RKO (cell line): ENCODE results near the gene ZNF711.
"Not testable (repeated sequence)": the region's sequence is repeated elsewhere in the genome, so short reads cannot be mapped to it uniquely, and the experiment has no call there.

Experiments used
- DNase-seq: peaks from one replicate; pipeline ENCODE4 v3.0.0-alpha.2; 2016; ENCODE audit warnings: low spot score

Gene ZNF711

GRCh38 chrX:85243761-85244449, at the start of gene ZNF711, which contains the start of gene SATL1:
Gene ZNF711 (plus strand): TSS chrX:85243991. CDS start chrX:85247573, 3,582 bp downstream.
Gene SATL1 (minus strand): TSS chrX:85243779. CDS start chrX:85108968, 134,811 bp downstream.
- peak; percentile 62 for DNase-seq

GRCh38 chrX:85196319-85196718, 47.5 kb upstream of the ZNF711 start:
- DNase-seq: no peak

GRCh38 chrX:85203461-85203970, 40.3 kb upstream of the ZNF711 start:
- no peak for DNase-seq

GRCh38 chrX:85213792-85214530, 29.8 kb upstream of the ZNF711 start:
- DNase-seq: no peak

GRCh38 chrX:85215946-85216345, 27.8 kb upstream of the ZNF711 start:
- no peak for DNase-seq

GRCh38 chrX:85221361-85221760, 22.4 kb upstream of the ZNF711 start:
- no peak for DNase-seq

- DNase-seq: no peak
Measured at GRCh38 chrX:85223359-85223758, 20.4 kb upstream of the ZNF711 start.

- no peak for DNase-seq
Measured at GRCh38 chrX:85243155-85243554, 636 bp upstream of the ZNF711 start.

- peak; percentile 61 for DNase-seq
Measured at GRCh38 chrX:85244450-85245211, 840 bp downstream of the ZNF711 start.

- DNase-seq: not testable (repeated sequence)
Measured at GRCh38 chrX:85285286-85285685, 41.5 kb downstream of the ZNF711 start.

- DNase-seq: peak; percentile 5
Measured at GRCh38 chrX:85288992-85289723, 45.4 kb downstream of the ZNF711 start.

GRCh38 chrX:85303544-85303943, 59.8 kb downstream of the ZNF711 start:
- DNase-seq: no peak

- peak; percentile 42 for DNase-seq
Measured at GRCh38 chrX:85309717-85310116, 65.9 kb downstream of the ZNF711 start.

GRCh38 chrX:85311348-85311747, 67.6 kb downstream of the ZNF711 start:
- DNase-seq: not testable (repeated sequence)
